HepG2 (cell line): ENCODE measurements around the gene SUMO4. TPM values are rescaled to one million over a fixed set of nuclear protein-coding genes. Genes with fewer than 3 reads are reported as not detected.

Experiments used
- CCDC6 ChIP-seq: sonication (generic); formaldehyde crosslinking; IDR thresholded peaks from 2 replicates; pipeline ENCODE4 v1.8.1; 2022; ENCODE audit warnings: mild to moderate bottlenecking, missing genetic modification reagents, moderate library complexity
- JUN ChIP-seq: sonication (generic); formaldehyde crosslinking; IDR thresholded peaks from 2 replicates; pipeline ENCODE4 v1.4.0; 2020; ENCODE audit warnings: mild to moderate bottlenecking, missing genetic modification reagents
- MAFF ChIP-seq: IDR thresholded peaks from 2 replicates; pipeline ENCODE4 v1.6.1; 2011; ENCODE audit warnings: low read depth, low read length, improper control_type of control experiment
- MAX ChIP-seq: IDR thresholded peaks from 2 replicates; pipeline ENCODE4 v1.6.1; 2012; ENCODE audit warnings: inconsistent platforms
- MEIS2 ChIP-seq: sonication (generic); formaldehyde crosslinking; IDR thresholded peaks from 2 replicates; pipeline ENCODE4 v1.9.0; 2021; ENCODE audit warnings: mild to moderate bottlenecking, missing genetic modification reagents
- MYNN ChIP-seq: sonication (generic); formaldehyde crosslinking; IDR thresholded peaks from 2 replicates; pipeline ENCODE4 v1.4.0; 2020; ENCODE audit warnings: mild to moderate bottlenecking, low read depth, missing genetic modification reagents
- SKI ChIP-seq: fragments of 450-650 bp; IDR thresholded peaks from one replicate; pipeline ENCODE4 v1.6.1; 2018; ENCODE audit warnings: mild to moderate bottlenecking; ENCODE audit not compliant: partially characterized antibody
- SMAD1 ChIP-seq: sonication (generic); formaldehyde crosslinking; IDR thresholded peaks from 2 replicates; pipeline ENCODE4 v1.4.0; 2020; ENCODE audit warnings: missing genetic modification reagents, low read depth, mild to moderate bottlenecking, borderline replicate concordance
- SNAI1 ChIP-seq: sonication (generic); formaldehyde crosslinking; IDR thresholded peaks from 2 replicates; pipeline ENCODE4 v1.5.0; 2020; ENCODE audit warnings: mild to moderate bottlenecking, missing genetic modification reagents, borderline replicate concordance
- XRCC5 ChIP-seq: fragments of 200-400 bp; formaldehyde crosslinking; optimal IDR thresholded peaks from 2 replicates; pipeline ENCODE3; 2017; ENCODE audit warnings: mild to moderate bottlenecking, low read length
- ZFP90 ChIP-seq: sonication (generic); formaldehyde crosslinking; IDR thresholded peaks from 2 replicates; pipeline ENCODE4 v1.8.0; 2022; ENCODE audit warnings: missing genetic modification reagents, mild to moderate bottlenecking, inconsistent platforms, borderline replicate concordance
- ZNF205 ChIP-seq: IDR thresholded peaks from 2 replicates; pipeline ENCODE4 v1.6.1; 2018; ENCODE audit warnings: missing biosample characterization, missing genetic modification reagents
- ZNF225 ChIP-seq: sonication (generic); formaldehyde crosslinking; IDR thresholded peaks from 2 replicates; pipeline ENCODE4 v1.4.0; 2020; ENCODE audit warnings: mild to moderate bottlenecking, missing genetic modification reagents
- ZNF264 ChIP-seq: sonication (generic); formaldehyde crosslinking; IDR thresholded peaks from 2 replicates; pipeline ENCODE4 v1.4.0; 2020; ENCODE audit warnings: missing genetic modification reagents
- ZNF644 ChIP-seq: IDR thresholded peaks from 2 replicates; pipeline ENCODE4 v1.6.1; 2016; ENCODE audit warnings: low read depth
- ZNF670 ChIP-seq: sonication (generic); formaldehyde crosslinking; IDR thresholded peaks from 2 replicates; pipeline ENCODE4 v1.8.0; 2022; ENCODE audit warnings: mild to moderate bottlenecking, missing genetic modification reagents, borderline replicate concordance
- ZNF883 ChIP-seq: sonication (generic); formaldehyde crosslinking; IDR thresholded peaks from 2 replicates; pipeline ENCODE4 v1.5.1; 2020; ENCODE audit warnings: mild to moderate bottlenecking, missing genetic modification reagents; ENCODE audit errors: not compliant biosample characterization
- polyA plus RNA-seq, 8 experiments: library from polyadenylated mRNA; depleted of rRNA in 3 of 8; stranded (reverse) in 7 of 8; unstranded in 1 of 8; fragments of >200 nt; fragmentation: Illumina TruSeq in 4 of 8; extraction: Trizol in 4 of 8; gene quantifications; 2 replicates each; pipeline versions ENCODE4 v1.2.1 to v1.2.3, GENCODE V29; 2011 to 2016; ENCODE audit warnings: low read depth in 4 of 8, missing spikeins in 1 of 8, mixed read lengths in 1 of 8; ENCODE audit not compliant: insufficient read depth in 1 of 8
- total RNA-seq, 5 experiments: library from RNA; depleted of rRNA; stranded (reverse); fragments of >200 nt; fragmentation: Illumina TruSeq; extraction: Trizol; gene quantifications; 2 replicates each; pipeline ENCODE4 v1.2.3, GENCODE V29; 2016; ENCODE audit warnings: low read depth in 1 of 5
- TF ChIP-seq, protein P1 (sequence below): sonication (generic); formaldehyde crosslinking; IDR thresholded peaks from one replicate; pipeline ENCODE4 v1.5.1; 2020; ENCODE audit warnings: mild to moderate bottlenecking, missing genetic modification reagents; ENCODE audit errors: not compliant biosample characterization

SUMO4 gene
- total and polyA plus RNA-seq, 2 of the 13 experiments (the other 11 are each of a cell fraction or from before 2014, with no cell fraction given) = 0.22 to 1.2 TPM

- TF ChIP-seq, protein P1, sequence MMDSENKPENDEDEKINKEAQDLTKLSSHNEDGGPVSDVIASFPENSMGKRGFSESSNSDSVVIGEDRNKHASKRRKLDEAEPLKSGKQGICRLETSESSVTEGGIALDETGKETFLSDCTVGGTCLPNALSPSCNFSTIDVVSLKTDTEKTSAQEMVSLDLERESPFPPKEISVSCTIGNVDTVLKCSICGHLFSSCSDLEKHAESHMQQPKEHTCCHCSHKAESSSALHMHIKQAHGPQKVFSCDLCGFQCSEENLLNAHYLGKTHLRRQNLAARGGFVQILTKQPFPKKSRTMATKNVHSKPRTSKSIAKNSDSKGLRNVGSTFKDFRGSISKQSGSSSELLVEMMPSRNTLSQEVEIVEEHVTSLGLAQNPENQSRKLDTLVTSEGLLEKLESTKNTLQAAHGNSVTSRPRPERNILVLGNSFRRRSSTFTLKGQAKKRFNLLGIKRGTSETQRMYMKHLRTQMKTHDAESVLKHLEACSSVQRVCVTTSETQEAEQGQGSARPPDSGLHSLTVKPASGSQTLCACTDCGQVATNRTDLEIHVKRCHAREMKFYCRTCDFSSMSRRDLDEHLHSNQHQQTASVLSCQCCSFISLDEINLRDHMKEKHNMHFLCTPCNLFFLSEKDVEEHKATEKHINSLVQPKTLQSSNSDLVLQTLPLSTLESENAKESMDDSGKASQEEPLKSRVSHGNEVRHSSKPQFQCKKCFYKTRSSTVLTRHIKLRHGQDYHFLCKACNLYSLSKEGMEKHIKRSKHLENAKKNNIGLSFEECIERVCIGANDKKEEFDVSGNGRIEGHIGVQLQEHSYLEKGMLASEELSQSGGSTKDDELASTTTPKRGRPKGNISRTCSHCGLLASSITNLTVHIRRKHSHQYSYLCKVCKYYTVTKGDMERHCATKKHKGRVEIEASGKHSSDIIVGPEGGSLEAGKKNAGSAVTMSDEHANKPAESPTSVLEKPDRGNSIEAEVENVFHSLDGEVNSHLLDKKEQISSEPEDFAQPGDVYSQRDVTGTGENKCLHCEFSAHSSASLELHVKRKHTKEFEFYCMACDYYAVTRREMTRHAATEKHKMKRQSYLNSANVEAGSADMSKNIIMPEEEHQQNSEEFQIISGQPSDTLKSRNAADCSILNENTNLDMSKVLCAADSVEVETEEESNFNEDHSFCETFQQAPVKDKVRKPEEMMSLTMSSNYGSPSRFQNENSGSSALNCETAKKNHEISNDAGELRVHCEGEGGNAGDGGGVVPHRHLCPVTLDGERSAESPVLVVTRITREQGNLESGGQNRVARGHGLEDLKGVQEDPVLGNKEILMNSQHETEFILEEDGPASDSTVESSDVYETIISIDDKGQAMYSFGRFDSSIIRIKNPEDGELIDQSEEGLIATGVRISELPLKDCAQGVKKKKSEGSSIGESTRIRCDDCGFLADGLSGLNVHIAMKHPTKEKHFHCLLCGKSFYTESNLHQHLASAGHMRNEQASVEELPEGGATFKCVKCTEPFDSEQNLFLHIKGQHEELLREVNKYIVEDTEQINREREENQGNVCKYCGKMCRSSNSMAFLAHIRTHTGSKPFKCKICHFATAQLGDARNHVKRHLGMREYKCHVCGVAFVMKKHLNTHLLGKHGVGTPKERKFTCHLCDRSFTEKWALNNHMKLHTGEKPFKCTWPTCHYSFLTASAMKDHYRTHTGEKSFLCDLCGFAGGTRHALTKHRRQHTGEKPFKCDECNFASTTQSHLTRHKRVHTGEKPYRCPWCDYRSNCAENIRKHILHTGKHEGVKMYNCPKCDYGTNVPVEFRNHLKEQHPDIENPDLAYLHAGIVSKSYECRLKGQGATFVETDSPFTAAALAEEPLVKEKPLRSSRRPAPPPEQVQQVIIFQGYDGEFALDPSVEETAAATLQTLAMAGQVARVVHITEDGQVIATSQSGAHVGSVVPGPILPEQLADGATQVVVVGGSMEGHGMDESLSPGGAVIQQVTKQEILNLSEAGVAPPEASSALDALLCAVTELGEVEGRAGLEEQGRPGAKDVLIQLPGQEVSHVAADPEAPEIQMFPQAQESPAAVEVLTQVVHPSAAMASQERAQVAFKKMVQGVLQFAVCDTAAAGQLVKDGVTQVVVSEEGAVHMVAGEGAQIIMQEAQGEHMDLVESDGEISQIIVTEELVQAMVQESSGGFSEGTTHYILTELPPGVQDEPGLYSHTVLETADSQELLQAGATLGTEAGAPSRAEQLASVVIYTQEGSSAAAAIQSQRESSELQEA = no peak
- peak; percentile 20; the same call in 1 of the 2 replicates for TF ChIP-seq ZNF644
- TF ChIP-seq SKI = no peak
- TF ChIP-seq MAFF = peak; percentile 87
- no peak for TF ChIP-seq CCDC6 (CRISPR knock-in tag)
- TF ChIP-seq SNAI1 (CRISPR knock-in tag) = no peak
- peak; percentile 55; the same call in 1 of the 2 replicates for TF ChIP-seq JUN (CRISPR knock-in tag)
- TF ChIP-seq ZNF670 = no peak
- no peak for TF ChIP-seq MYNN (CRISPR knock-in tag)
- peak; percentile 71; the same call in 1 of the 2 replicates for TF ChIP-seq ZFP90 (CRISPR knock-in tag)
- TF ChIP-seq ZNF264 (CRISPR knock-in tag) = peak; percentile 57; the same call in 1 of the 2 replicates
- TF ChIP-seq ZNF883 (CRISPR knock-in tag) = peak; percentile 3
- peak; percentile 28; the same call in 1 of the 2 replicates for TF ChIP-seq MAX
- peak; percentile 38 for TF ChIP-seq XRCC5
- peak; percentile 58; the same call in 1 of the 2 replicates for TF ChIP-seq ZNF225 (CRISPR knock-in tag)
- 0 out of 2 replicates have a peak, but pooled peaks have one; percentile 73 for TF ChIP-seq SMAD1 (CRISPR knock-in tag)
- peak; percentile 45; the same call in 1 of the 2 replicates for TF ChIP-seq MEIS2
- TF ChIP-seq ZNF205 (CRISPR knock-in tag) = no peak; the same call in 1 of the 2 replicates
These were observed 40.9 kb downstream of the SUMO4 start (continued) for GRCh38 chr6:149440735-149441671.
